ENCODE measurements around the gene PRDM8.

The PRDM8 gene

GRCh38 chr4:80184825-80185756 is 12.2 kb upstream of the PRDM8 start:
- TF ChIP-seq MAX (IDR thresholded peaks at IDR 0.05; ENCODE audit: low read depth, low read length) (no peak), CTCF (IDR thresholded peaks at IDR 0.05; ENCODE audit: low read depth, low read length) (no peak), POLR2A (IDR thresholded peaks at IDR 0.05; ENCODE audit: extremely low read depth, insufficient read length) (no peak), MYC (IDR thresholded peaks at IDR 0.05; ENCODE audit: low read depth, low read length) (no peak)
- peak; percentile 74 for DNase-seq (ENCODE audit: low read depth)
- H3K4me3 ChIP-seq (ENCODE audit: low read depth, low read length), result peak overlapping the region; percentile 82

GRCh38 chr4:80185787-80186548 is 11.3 kb upstream of the PRDM8 start:
- peak overlapping the region; percentile 82 for H3K4me3 ChIP-seq (ENCODE audit: low read depth, low read length)
- TF ChIP-seq MAX (IDR thresholded peaks at IDR 0.05; ENCODE audit: low read depth, low read length), result no peak
- TF ChIP-seq MYC (IDR thresholded peaks at IDR 0.05; ENCODE audit: low read depth, low read length), result no peak
- TF ChIP-seq POLR2A (IDR thresholded peaks at IDR 0.05; ENCODE audit: extremely low read depth, insufficient read length), result no peak
- TF ChIP-seq CTCF (IDR thresholded peaks at IDR 0.05; ENCODE audit: low read depth, low read length), result no peak
- no peak for DNase-seq (ENCODE audit: low read depth)

- H3K4me3 ChIP-seq (ENCODE audit: low read depth, low read length), result peak overlapping the region; percentile 23
- no peak for DNase-seq (ENCODE audit: low read depth)
- TF ChIP-seq MYC (IDR thresholded peaks at IDR 0.05; ENCODE audit: low read depth, low read length), result no peak
- no peak for TF ChIP-seq POLR2A (IDR thresholded peaks at IDR 0.05; ENCODE audit: extremely low read depth, insufficient read length)
- no peak for TF ChIP-seq MAX (IDR thresholded peaks at IDR 0.05; ENCODE audit: low read depth, low read length)
- TF ChIP-seq CTCF (IDR thresholded peaks at IDR 0.05; ENCODE audit: low read depth, low read length), result no peak
These were observed 10.6 kb upstream of the PRDM8 start for GRCh38 chr4:80186676-80187075.

DNA sequence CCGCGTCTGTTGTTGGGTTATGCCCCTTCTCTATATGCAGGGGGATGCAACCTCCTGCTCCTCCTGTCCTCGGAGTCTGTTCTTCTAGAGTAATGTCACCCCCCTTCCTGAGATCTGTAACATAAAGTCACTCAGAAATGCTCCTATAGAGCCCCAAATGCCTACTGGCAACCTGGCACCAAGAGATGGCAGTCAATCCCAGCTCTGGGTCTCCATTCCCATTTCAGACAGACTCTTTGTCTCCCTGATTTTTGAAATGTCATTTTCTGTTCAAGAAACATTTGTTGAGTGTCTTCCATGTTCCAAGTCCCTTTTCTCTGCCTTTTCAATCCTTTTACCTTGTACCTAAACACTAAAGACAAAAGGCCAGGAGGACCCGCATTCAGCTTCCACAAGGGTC is 9.6 kb upstream of the PRDM8 start:
- no peak for DNase-seq (ENCODE audit: low read depth)
- no peak overlapping the region for H3K4me3 ChIP-seq (ENCODE audit: low read depth, low read length)
- TF ChIP-seq MAX (IDR thresholded peaks at IDR 0.05; ENCODE audit: low read depth, low read length) (no peak), MYC (IDR thresholded peaks at IDR 0.05; ENCODE audit: low read depth, low read length) (no peak), POLR2A (IDR thresholded peaks at IDR 0.05; ENCODE audit: extremely low read depth, insufficient read length) (no peak), CTCF (IDR thresholded peaks at IDR 0.05; ENCODE audit: low read depth, low read length) (no peak)

DNA sequence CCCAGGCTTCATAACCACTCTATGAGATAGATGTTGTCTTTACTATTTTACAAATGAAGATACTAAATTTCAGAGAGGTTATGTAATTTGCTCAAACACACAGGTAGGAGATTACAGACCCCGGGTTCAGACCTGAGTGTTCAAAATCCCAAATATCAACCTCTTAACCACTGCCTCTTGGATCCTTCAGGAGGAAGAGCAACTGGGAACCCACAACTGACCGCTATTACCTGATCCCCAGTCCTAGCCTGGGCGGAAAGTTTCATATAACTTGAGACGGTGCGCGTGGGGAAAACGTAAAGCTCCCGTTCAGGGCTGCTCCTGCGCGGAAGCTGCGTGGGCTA is 8.9 kb upstream of the PRDM8 start:
- no peak for TF ChIP-seq CTCF (IDR thresholded peaks at IDR 0.05; ENCODE audit: low read depth, low read length)
- TF ChIP-seq POLR2A (IDR thresholded peaks at IDR 0.05; ENCODE audit: extremely low read depth, insufficient read length), result no peak
- TF ChIP-seq MYC (IDR thresholded peaks at IDR 0.05; ENCODE audit: low read depth, low read length), result no peak
- TF ChIP-seq MAX (IDR thresholded peaks at IDR 0.05; ENCODE audit: low read depth, low read length), result no peak
- no peak for DNase-seq (ENCODE audit: low read depth)
- no peak overlapping the region for H3K4me3 ChIP-seq (ENCODE audit: low read depth, low read length)

Measured in NB4 (cell line).